Measurements from ENCODE around the gene MESP1. TPM values are rescaled to one million over a fixed set of nuclear protein-coding genes. Genes with fewer than 3 reads are reported as not detected.

Gene MESP1
- total and polyA plus RNA-seq, 10 donors: 0.19 to 1.2 (median 0.61) TPM

DNA sequence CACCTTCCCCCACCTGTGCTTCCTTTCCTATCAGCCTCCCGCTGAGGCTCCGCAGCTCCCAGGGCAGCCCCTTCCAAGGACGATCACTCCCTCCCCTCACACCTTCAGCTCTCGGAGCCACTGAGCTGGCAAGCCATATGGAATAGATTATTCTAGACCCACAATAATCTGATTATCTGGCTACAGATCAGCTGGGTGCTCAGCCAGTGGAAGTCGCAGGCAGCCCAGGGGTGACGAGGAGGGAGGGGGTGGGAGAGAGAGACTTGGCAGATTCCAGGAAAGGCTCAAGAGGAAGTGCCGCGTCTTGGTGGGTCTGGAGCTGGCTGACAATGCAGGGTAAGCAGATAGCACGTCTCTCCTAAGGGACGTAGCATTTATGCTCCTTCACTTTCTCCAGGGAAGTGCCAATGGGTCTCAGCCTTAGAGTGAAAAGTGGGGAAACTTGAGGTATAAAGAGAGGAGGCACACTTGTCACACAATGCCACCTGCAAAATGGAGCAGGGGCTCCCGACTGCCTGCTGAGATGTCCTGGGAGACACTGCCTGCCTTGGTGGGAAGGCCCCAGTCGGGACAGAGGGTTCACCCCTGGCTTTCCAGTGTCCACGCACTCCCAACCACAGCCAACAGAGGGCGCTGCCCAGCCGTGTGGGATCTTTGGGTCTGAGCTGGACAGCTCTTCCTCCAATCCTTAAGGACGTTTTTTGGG is 9.4 kb upstream of the MESP1 start:
- H3K27ac ChIP-seq: peak overlapping the region in 1 of 8 donors; percentile 0
- TF ChIP-seq, protein P1, sequence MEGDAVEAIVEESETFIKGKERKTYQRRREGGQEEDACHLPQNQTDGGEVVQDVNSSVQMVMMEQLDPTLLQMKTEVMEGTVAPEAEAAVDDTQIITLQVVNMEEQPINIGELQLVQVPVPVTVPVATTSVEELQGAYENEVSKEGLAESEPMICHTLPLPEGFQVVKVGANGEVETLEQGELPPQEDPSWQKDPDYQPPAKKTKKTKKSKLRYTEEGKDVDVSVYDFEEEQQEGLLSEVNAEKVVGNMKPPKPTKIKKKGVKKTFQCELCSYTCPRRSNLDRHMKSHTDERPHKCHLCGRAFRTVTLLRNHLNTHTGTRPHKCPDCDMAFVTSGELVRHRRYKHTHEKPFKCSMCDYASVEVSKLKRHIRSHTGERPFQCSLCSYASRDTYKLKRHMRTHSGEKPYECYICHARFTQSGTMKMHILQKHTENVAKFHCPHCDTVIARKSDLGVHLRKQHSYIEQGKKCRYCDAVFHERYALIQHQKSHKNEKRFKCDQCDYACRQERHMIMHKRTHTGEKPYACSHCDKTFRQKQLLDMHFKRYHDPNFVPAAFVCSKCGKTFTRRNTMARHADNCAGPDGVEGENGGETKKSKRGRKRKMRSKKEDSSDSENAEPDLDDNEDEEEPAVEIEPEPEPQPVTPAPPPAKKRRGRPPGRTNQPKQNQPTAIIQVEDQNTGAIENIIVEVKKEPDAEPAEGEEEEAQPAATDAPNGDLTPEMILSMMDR (IDR thresholded peaks at IDR 0.05 in 8 of 11, conservative IDR thresholded peaks at IDR 0.05 in 3 of 11): peak; percentile 62 to 97 (median 92)
- TF ChIP-seq POLR2AphosphoS5 (IDR thresholded peaks at IDR 0.05) (peak in 1 of 3 donors; percentile 23), POLR2A (IDR thresholded peaks at IDR 0.05) (no peak)
- H3K4me1 ChIP-seq: peaks cover 0 to 13% (median 0%) of the 10 kb centered on the region in 6 donors
- intact Hi-C loops (cut with DNase I; ENCODE audit: low total_unique reads): loop anchor here (5.0 to 10.0 kb wide), 2 partner anchors 117 to 324 kb away; no protein-coding TSS in a partner anchor
- H3K9me3 ChIP-seq: no peaks in the 10 kb centered on the region
- H3K36me3 ChIP-seq: no peaks in the 10 kb centered on the region
- peak; percentile 94 for DNase-seq
- peaks cover 0 to 24% (median 0%) of the 10 kb centered on the region in 7 donors for H3K27me3 ChIP-seq (replicated peaks in 1 of 7)
- H3K4me3 ChIP-seq: no peak overlapping the region
- 36 to 47% (median 39%) methylated on average over 12 to 16 of the region's 16 CpGs for WGBS, 5 donors

DNA sequence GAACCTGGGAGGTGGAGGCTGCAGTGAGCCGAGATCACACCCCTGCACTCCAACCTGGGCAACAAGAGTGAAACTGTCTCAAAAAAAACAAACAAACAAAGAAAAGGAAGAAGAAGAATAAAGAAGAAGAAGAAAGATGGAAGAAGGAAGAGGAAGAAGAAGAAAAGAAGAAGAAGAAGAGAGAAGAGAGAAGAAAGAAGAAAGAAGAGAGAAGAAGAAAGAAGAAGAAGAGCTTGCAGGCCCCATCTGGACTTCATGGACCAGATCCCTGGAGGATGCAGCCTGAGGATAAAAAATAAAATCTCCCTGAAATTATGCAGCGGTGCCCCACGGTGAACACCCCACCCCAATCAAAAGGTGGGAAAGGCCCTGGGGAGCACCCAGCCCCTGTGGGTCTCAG is 8.8 kb upstream of the MESP1 start:
- WGBS, 5 donors: 86 to 92% (median 90%) methylated on average over 3 of the region's 3 CpGs
- Histone ChIP-seq H3K9me3 (no peaks in the 10 kb centered on the region), H3K4me3 (no peak overlapping the region), H3K27me3 (replicated peaks in 1 of 7) (peaks cover 0 to 24% (median 0%) of the 10 kb centered on the region in 7 donors), H3K4me1 (peaks cover 0 to 13% (median 0%) of the 10 kb centered on the region in 6 donors), H3K36me3 (no peaks in the 10 kb centered on the region), H3K27ac (no peak overlapping the region)
- TF ChIP-seq POLR2AphosphoS5 (IDR thresholded peaks at IDR 0.05) (no peak), POLR2A (IDR thresholded peaks at IDR 0.05) (no peak)
- TF ChIP-seq, protein P1 (IDR thresholded peaks at IDR 0.05 in 8 of 11, conservative IDR thresholded peaks at IDR 0.05 in 3 of 11): no peak
- DNase-seq: no peak
- intact Hi-C loops (cut with DNase I; ENCODE audit: low total_unique reads): loop anchor here (5.0 to 10.0 kb wide), 2 partner anchors 117 to 325 kb away; no protein-coding TSS in a partner anchor

DNA sequence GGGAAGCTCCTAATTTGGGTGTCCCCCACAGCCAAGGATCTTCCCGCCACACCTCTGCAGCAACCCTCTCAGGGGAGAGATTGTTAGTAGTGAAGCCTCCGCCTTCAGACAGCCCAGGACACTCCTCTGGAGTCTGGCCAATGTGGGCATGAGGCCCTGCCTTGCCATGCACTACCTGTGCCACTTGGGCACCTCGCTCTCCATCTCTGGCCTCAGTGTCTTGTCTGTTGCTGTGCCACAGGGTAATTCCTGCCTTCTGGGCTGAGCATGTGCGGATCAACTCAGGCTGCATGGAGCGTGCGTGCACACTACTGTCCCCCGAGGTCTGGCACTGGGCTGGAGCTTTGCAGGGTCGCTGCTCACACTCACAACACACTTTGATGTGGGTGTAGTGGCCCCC is 7.9 kb upstream of the MESP1 start:
- DNase-seq: no peak
- Histone ChIP-seq H3K27me3 (replicated peaks in 1 of 7) (peaks cover 0 to 24% (median 0%) of the 10 kb centered on the region in 7 donors), H3K9me3 (no peaks in the 10 kb centered on the region), H3K27ac (no peak overlapping the region), H3K4me1 (peaks cover 0 to 13% (median 0%) of the 10 kb centered on the region in 6 donors), H3K36me3 (no peaks in the 10 kb centered on the region), H3K4me3 (no peak overlapping the region)
- WGBS, 5 donors: 83 to 91% (median 90%) methylated on average over 3 to 8 of the region's 8 CpGs
- no peak for TF ChIP-seq POLR2AphosphoS5 (IDR thresholded peaks at IDR 0.05)
- intact Hi-C loops (cut with DNase I; ENCODE audit: low total_unique reads): no loop called here

DNA sequence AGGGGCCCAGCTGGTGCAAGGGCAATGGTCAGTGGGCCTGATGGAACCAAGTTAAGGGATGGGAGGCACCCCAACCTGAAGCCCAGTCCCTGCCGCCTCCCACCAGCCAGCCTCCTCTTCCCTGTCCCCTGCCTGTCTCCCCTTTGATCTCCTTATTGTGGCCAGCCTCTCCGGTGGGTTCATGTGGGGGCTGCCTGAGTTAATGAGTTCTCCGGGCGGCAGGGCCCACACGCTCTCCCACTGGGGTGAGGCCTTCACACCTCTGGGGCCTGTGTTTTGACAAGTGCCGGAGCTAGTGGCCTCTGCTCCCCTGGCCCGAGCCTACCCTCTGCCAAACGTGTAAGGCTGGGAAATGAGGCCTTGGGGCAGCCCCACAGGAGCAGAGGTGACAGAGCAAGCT is 7.2 kb upstream of the MESP1 start:
- H3K27me3 ChIP-seq (replicated peaks in 1 of 7): peaks cover 0 to 24% (median 0%) of the 10 kb centered on the region in 7 donors
- H3K9me3 ChIP-seq: no peaks in the 10 kb centered on the region
- no peak overlapping the region for H3K27ac ChIP-seq
- TF ChIP-seq POLR2AphosphoS5 (IDR thresholded peaks at IDR 0.05): no peak
- TF ChIP-seq POLR2A (IDR thresholded peaks at IDR 0.05): no peak
- TF ChIP-seq, protein P1 (IDR thresholded peaks at IDR 0.05 in 8 of 11, conservative IDR thresholded peaks at IDR 0.05 in 3 of 11): no peak
- peaks cover 0 to 13% (median 0%) of the 10 kb centered on the region in 6 donors for H3K4me1 ChIP-seq
- H3K4me3 ChIP-seq: no peak overlapping the region
- DNase-seq: no peak
- intact Hi-C loops (cut with DNase I; ENCODE audit: low total_unique reads): no loop called here
- no peaks in the 10 kb centered on the region for H3K36me3 ChIP-seq
- 85 to 91% (median 89%) methylated on average over 8 of the region's 8 CpGs for WGBS, 5 donors

Data from spleen (tissue), 11 donors.